Endometrium (tissue), 2 donors: ENCODE measurements around the gene IL18RAP.

Source experiments
- FAIRE-seq: peaks from 2 replicates; lab custom pipeline; 2012; peaks lifted over from hg19 to GRCh38; lab: Jason Lieb, UNC
- donor health status: control.
- donor health status: control.

IL18RAP gene

DNA sequence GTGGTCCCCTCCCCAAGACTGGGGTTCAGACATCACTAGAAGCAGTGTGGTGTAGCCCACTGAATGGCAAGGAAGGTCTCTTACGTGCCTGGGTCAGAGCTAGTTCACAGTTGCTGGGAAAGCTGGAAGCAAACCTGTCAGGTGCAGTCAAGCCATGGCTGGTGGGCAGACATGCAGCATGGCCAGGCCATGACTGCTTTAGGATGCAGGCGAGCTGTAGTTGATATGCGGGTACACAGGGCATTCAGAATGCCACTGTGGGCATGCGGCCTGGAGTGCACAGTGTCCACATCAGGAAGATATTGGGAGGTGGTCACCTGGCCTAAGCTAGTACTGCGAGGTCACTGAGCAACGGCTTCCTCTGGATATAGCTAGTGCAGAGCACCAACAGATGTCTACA is 38.2 kb downstream of the IL18RAP start:
- no peak for FAIRE-seq

DNA sequence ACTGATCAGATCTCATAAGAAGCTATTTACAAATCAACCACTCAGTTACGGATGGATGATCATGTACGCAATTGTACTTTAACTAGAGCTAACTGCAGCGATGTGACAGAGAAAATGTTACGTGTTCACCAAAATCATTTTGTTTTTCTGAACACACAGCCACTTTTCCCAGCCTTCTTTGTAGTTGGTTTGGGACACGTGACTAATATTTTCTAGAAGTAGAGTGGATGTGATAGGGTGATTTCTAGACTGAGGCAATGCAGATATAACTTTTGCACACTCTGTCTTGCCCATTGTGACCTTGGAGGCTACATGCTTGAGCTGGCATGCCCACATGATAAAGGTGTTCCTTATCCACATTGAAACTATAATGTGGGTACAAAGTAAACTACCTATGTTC is 40.2 kb downstream of the IL18RAP start:
- FAIRE-seq, result no peak

DNA sequence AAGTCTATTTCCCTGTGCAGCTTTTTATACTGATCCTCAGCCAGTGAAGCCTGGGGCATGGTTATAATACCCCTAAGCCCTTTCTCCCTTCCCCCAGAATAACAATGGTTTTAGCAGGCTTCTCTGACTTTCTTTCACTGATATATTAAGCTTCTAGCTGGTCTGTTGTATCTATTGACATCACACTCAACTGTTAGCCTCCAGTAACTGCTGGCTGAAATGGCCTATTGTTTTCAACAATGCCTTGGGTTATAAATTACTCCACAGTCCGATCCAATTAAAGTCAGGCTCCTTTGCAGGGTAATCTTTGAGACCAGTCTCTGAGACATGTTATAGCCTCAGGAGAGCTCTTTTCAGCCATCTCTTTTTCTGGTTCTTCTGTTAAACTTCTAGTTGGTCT is 47.2 kb downstream of the IL18RAP start:
- FAIRE-seq, result no peak

DNA sequence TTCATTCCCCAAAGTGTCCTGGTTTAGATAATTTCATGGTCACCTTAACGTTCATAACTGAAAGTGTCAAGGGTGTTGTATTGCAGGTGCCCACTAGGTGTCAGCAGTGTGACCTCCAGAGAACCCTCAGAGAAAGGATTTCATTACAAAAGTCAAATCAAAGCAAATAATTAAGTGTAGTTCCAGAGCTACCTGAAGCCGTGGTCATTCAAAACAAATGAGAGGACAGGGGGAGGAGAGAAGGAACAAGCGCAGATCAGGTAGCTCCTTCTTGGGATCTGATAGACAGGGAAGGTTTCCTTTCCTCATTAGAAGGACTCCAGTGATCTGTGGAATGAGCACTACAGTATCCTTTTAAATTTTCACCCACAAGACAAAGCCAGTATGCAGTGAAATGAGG is 50.1 kb downstream of the IL18RAP start, which contains the start of gene SLC9A4:
Gene SLC9A4, plus strand, starts transcription at position 207 of the 400 bp plus-strand sequence. CDS start 534 bp downstream, outside the sequence.
- FAIRE-seq, result peak; percentile 76

DNA sequence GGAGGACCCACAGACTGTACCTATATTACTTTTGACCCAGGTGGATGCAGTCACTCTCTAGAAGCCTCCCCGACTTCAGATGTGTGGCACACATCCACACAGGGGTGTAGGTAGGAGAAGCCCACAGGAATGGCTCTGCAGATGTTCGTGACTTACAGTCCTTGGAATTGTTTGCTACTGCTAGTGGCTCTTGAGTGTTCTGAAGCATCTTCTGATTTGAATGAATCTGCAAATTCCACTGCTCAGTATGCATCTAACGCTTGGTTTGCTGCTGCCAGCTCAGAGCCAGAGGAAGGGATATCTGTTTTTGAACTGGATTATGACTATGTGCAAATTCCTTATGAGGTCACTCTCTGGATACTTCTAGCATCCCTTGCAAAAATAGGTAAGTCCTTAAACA is 50.7 kb downstream of the IL18RAP start:
- FAIRE-seq, result no peak

DNA sequence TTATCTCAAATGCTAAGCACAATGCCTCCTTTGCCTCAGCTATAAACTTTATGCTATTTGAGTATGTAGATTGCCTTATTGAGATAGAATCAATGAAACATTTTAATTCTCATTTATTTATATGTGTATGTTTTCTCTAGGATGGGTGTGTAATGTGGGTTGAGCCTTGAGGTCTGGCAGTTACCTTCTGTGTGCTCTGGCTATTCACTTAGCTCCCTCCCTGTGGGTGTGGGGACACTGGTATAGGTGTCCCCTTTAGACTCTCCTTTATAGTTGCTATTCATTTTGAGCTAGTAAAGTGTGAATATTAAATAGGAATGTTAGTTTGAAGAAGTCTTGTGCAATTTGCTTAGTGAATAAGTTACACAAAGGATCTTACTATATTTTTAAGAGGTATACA is 51.8 kb downstream of the IL18RAP start:
- FAIRE-seq, result no peak

DNA sequence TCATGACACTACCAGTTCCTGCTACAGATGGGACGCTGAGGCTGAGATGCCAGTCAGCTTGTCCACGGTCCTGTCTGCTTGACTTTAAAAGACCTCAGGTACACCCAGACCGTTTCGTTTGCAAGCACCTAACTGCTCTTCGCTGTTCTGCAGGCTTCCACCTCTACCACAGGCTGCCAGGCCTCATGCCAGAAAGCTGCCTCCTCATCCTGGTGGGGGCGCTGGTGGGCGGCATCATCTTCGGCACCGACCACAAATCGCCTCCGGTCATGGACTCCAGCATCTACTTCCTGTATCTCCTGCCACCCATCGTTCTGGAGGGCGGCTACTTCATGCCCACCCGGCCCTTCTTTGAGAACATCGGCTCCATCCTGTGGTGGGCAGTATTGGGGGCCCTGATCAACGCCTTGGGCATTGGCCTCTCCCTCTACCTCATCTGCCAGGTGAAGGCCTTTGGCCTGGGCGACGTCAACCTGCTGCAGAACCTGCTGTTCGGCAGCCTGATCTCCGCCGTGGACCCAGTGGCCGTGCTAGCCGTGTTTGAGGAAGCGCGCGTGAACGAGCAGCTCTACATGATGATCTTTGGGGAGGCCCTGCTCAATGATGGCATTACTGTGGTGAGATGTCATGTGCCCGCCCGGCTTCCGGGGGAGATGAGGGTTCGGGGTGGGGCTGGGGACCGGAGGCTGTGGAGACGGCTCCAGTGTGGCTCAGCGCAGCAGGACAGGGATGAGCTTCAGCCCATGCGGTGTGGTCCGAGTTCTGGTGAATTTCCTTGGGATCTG is 55.9 kb downstream of the IL18RAP start:
- no peak for FAIRE-seq

DNA sequence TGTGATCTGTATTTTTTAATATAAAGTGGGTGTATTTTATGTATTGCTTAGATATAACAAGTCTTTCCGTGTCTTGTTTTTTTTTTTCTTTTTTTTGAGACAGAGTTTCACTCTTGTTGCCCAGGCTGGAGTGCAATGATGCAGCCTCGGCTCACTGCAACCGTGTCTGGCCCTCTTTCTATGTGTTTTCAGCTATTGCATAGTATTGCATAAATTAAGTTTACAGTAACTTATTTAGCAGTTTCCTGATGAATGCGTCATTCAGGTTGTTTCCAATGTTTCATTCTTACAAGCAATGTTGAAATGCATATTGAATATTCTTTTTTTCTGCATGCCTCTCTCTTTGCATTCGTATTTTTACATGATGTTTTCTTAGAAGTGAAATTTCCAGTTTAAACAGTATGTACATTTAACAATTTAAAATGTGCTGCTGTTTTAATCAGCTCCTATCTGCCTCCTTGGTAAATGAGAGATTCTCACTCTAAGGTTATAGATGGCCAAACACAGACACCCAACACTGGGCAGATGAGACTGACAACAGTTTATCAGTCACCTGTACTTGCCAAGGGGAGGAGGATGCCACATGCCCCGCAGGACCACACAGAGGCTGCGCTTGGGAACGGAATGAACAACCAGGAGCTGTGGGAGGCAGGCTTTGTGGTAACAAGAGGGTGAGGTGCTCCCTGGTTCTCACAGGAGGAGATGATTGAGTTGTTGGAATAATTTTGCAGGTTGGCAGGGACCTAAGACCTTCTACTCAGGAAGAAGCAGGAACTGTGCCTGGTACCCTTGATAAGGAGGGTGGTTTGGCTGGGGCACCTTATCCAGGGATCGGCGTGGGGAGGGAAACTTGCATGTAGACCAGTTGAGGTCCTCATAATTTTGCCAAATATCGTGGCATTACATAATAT is 57.6 kb downstream of the IL18RAP start:
- FAIRE-seq, result no peak

DNA sequence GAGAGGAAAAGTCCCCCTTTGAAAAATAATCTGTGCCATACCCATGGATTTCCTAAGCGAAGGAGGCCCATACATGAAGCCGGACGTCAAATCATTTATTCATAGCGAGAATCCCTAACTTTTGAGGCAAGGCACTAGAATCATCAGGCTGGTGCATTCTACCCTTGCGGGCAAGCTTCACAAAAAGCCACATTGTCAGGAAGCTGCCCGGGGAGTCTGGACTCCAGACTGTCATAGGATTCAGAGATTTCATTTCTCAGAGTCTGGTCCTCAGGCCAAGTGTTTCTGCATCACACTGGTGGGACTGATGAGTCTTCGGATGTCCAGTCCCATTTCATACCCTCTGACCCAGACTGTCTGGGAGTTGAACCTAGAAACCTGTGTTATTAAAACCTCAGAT is 59.0 kb downstream of the IL18RAP start:
- no peak for FAIRE-seq

DNA sequence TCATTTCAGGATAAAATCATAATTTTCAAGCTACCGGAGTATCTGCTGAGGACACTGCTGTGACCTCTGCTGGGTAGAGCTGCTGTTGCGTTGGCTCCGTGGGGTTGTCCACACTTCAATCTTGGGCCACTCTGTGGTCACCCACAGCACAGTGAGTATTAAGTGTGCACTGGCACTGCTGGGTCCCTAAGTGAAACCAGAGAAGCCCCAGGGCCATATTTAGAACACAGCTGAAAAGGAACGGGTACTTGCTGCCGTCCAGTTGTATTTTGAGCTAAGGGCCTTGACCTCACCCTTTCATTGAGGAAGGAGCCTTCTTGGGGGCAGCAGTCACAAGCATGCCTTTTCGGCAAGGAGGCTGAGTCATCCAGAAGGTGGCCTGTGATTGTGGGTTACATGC is 60.1 kb downstream of the IL18RAP start:
- no peak for FAIRE-seq

DNA sequence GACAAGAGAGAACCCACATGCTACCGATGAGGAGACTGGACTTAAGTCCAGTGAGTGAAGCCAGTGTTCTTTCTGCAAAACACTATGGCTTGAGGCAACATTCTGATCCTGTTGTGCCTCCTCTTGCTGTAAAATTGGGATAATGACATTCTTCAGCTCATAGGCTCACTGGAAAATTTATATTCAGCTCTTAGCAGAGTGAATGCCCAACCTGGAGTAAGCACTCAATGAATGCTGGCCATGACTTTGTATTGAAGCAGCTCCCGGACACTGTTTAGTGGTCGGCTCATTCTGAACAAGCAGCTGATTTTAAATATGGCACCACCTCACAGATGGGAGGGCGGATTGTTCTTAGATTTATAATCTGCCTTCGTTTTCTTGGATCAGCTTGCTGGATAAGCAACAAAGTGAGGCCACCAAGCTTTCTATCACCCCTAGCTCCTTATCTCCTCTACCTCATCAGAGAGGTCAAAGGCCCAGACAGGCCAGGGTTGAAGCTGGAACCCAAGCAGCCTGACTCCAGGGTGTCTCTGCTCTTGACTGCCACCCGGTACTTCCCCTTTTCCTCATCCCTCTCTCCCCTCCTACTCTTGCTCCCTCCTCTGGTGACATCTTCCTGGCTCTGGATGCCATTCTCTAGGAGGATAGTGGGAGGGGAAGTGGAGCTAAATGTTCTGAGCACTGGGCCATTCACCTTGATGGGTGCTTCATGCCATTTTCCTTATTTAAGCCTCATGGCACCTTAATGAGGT is 61.5 kb downstream of the IL18RAP start:
- FAIRE-seq, result no peak

DNA sequence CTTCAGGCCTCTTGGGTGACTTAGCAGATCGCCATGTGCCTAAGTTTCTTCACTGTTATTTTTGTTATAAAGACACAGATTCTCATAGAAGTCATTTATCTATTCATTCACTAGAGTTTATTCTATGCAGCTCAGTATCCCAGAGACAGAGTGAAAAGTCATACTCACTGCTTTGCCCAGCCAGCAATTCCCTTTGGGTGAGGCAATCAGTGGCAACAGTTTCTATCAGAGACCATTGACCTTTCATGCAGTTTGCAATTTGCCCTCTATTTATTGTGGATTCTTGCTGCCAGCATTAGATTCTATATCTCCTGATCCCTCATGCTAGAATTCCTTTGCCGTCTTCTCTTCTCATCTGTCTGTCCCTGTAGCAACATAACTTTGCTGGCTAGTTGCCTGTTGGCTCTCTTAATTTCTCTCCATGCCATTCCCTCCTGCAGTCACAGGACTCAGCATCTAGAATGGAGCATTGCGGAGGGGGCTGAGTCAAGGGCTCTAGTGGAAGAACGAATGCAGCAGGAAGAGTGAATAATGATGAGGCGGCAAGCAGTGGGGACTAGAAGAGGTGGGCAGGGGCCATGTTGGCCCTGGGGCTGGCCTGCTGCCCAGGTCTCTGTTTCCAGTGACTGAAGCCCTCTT is 62.3 kb downstream of the IL18RAP start:
- FAIRE-seq, result no peak

DNA sequence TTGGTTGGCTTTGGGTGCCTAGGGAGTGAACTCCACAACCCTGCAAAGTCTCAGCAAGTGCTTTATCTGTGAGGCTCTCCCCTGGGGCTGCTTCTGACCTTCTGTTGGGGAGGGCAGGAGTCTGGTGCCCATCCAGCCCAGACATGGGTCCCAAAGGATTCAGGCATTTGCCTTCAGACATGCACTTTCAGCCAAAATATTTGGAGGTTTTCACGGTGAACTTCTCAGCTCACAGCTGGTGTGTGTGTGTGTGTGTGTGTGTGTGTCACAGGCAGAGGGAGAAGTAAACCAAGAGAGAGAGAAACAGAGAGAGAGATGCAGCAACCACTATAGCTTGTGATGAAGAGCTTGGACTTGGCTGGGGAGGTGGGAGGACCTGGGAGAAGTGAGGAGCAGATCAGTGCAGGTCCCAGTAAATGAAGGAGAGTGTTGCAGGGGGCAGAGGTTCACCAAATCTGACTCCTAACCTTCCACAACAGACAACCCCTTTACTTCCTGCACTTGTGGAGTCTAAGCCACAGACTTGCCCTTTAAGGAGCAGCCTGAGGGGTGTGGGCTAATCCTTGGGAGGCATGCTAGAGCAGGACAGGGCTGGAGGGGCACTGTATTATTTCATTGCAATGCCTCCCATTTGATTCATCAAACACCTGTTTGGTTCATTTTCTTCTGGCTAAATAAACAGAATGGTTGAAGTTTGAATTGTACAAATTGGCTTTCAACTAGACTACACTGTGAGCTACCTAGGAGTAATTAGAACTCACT is 64.2 kb downstream of the IL18RAP start:
- no peak for FAIRE-seq

DNA sequence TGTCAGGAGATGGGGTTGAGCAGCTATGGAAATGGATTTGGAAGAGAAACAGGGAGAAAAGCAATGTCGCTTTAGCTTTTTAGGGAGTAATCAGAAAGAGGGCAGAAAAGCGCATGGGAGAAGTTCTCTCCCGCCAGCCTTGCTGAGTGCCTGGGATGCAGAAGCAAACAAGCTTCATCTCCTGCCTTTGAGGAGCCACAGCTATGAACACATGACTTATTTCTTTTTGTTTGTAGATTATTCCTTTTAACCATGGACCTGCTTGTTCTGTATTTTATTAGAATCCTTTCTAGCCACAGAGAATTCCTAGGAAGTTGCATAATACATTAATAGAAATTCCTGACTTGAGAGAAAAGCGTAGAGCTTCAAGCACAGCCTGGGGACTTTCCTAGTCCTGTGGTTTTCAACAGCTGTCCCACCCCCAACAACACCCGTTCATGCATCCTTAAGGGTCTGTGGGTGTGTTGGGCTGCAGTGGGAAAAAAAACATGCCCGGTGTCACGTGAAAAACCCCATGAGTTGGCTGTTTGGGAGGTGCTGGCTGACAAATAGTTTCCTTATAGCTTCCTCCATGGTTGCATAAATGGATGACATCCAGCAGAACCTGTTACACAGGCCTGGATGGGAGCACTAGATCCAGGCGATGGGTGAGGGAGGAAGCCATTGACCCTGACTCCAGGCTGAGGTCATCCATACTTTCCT is 65.0 kb downstream of the IL18RAP start:
- no peak for FAIRE-seq

DNA sequence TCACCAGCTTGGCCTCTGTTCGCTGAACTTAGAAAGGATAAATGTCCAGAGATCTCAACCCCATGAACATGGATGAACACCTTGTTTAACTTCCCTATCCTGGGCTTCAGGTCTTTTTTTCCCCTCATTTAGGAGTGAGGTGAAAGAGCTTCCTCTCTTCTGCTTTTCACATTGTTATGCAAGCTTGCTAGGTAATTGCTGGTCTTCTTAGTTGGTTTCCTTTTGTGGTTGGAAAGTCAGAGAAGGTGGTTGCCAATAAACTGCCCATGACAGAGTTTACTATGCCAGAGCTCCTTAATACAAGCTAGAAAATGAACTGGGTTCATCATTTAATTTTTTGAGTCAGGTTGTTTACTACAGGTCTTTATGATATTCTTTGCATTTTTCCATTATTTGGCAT is 66.7 kb downstream of the IL18RAP start:
- no peak for FAIRE-seq

DNA sequence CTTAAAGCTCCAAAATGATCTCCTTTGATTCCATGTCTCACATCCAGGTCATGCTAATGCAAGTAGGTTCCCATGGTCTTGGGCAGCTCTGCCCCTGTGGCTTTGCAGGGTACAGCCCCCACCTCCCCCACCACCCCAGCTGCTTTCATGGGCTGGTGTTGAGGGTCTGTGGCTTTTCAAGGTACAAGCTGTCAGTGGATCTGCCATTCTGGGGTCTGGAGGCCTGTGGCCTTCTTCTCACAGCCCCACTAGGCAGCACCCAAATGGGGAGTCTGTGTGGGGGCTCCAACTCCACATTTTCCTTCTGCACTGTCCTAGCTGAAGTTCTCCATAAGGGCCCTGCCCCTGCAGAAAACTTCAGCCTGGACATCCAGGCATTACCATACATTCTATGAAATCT is 69.0 kb downstream of the IL18RAP start:
- no peak for FAIRE-seq

DNA sequence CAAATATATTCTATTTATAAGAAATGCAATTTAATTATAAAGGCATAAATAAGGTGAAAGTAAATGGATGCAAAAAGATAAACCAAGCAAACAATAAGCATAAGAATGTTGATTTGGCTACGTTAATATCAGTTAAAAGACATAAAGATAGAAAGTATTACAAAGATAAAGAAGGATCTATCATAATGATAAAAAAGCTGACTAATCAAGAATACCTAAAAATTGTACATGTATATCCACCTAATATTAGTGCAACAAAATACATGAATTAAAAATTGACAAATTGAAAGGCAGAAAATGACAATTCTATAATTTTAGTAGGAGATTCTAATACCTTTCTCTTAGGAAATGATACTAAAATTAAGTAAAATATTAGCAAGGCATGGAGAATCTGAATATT is 71.6 kb downstream of the IL18RAP start:
- no peak for FAIRE-seq

DNA sequence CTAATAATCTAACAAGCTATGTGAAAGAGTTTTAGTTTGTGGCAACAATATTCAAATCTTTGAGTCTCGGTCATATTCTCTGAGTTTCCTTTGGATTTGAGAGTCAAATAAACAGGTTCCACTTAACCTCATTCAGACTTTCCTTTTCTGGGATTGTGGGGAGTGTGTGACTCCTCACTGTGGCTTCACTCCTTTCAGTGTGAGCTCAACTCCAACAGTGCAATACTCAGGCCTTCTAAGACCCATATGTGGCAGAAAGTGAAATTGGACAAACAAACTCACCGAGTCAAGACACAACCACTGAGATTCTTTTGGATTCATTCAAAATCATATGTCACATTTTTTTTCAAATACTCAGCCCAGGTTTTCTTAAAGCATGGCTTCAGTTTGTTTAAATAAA is 75.5 kb downstream of the IL18RAP start:
- no peak for FAIRE-seq

DNA sequence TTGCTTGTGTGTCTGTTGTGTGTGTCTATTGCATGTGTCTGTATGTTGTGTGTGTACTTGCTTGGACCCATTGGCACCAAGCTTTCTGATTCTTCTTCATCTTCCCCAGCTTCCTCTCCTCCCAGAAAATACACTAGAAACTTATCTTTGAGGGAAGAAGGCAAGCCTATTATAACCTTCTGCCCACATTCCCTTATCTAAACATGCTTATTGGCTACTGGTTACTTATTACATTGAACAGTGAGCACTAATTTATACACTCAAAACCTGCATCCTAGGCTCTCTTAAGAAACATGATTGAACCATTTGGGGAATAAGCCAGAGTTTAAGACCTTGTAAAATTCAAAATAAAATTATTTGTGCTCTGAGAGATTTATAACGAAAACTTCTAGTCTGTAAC is 76.6 kb downstream of the IL18RAP start:
- FAIRE-seq, result no peak
